Psoas muscle (tissue), 8 donors: ENCODE results near the gene RSU1. TPM values are rescaled to one million over a fixed set of nuclear protein-coding genes. Genes with fewer than 3 reads are reported as not detected.

Experiments used
- ATAC-seq, 4 donors: fragments of 200-7000 bp; cut with Tn5 transposase; one replicate each; pipeline ENCODE4 v1.9.1; 2020; ENCODE audit warnings: moderate library complexity in 3 of 4, mild to moderate bottlenecking in 2 of 4
- DNase-seq, 2 donors: peaks; one replicate each; pipeline ENCODE4 v3.0.0-alpha.2; 2020
- H3K27ac ChIP-seq: fragments of 200-600 bp; one replicate; pipeline ENCODE4 v1.8.0; 2022
- H3K27me3 ChIP-seq, 3 donors: fragments of 200-600 bp in 1 of 3; one replicate each; pipeline versions ENCODE4 v1.6.1 to v1.8.0; 2013 to 2022; ENCODE audit warnings: low read length in 2 of 3, mild to moderate bottlenecking in 2 of 3, moderate library complexity in 1 of 3; ENCODE audit not compliant: insufficient read depth in 3 of 3
- H3K36me3 ChIP-seq, 2 donors: fragments of 200-600 bp in 1 of 2; one replicate each; pipeline versions ENCODE4 v1.6.1 to v1.8.0; 2013 to 2022; ENCODE audit warnings: low read depth in 1 of 2, mild to moderate bottlenecking in 1 of 2, moderate library complexity in 1 of 2; ENCODE audit not compliant: insufficient read depth in 1 of 2
- H3K4me1 ChIP-seq: fragments of 200-600 bp; one replicate; pipeline ENCODE4 v1.8.0; 2022
- H3K4me3 ChIP-seq: fragments of 200-600 bp; one replicate; pipeline ENCODE4 v1.8.0; 2022; ENCODE audit warnings: mild to moderate bottlenecking
- H3K9me3 ChIP-seq: fragments of 200-600 bp; one replicate; pipeline ENCODE4 v1.8.0; 2022
- WGBS, 3 donors: extraction: QIAGEN DNeasy Blood & Tissue Kit; methylation state at CpG; one replicate each; pipeline versions ENCODE4 v1.1.6 to v1.1.7; 2013; 5-methylcytosine and 5-hydroxymethylcytosine counted together
- intact Hi-C, 2 donors: fragments of 100-400 bp; cut with DNase I; formaldehyde crosslinking; loops; one replicate each; pipeline versions ENCODE4 v1.11.0 to v1.14.2; 2022
- polyA plus RNA-seq, 3 donors: library from polyadenylated mRNA; stranded (reverse); fragments of 200-250 nt; gene quantifications; one replicate each; pipeline ENCODE4 v1.2.3, GENCODE V29; 2013
- total RNA-seq, 4 donors: library from RNA; stranded (reverse); fragmentation: NEBNext Ultra II Directional in 2 of 4; extraction: Animal tissue kit (Norgen Biotek cat#: 25700) in 2 of 4; gene quantifications; one replicate each; pipeline versions ENCODE4 v1.2.1 to v1.2.4, GENCODE V29; 2021 to 2023
- TF ChIP-seq, protein P1 (sequence below): fragments of 200-600 bp; IDR thresholded peaks from one replicate; pipeline ENCODE4 v1.8.0; 2022; ENCODE audit warnings: antibody characterized with exemption
- donor health status: healthy with polysubstance abuse.
- donor health status: DM: no; HTN: no; CAD: no; lungs with moderate emphysema.
- donor health status: Bipolar disorder and iron deficiency.
- donor health status: healthy.
- donor health status: DM: yes; HTN: yes; CAD: no.
- donor health status: DM: no; HTN: no; CAD: no.
- donor health status: DM: no; HTN: no; CAD: no.
- donor health status: DM: yes; HTN: yes; CAD: no.

The RSU1 gene
- total and polyA plus RNA-seq, 7 donors: 19.7 to 43.2 (median 29.0) TPM

DNA sequence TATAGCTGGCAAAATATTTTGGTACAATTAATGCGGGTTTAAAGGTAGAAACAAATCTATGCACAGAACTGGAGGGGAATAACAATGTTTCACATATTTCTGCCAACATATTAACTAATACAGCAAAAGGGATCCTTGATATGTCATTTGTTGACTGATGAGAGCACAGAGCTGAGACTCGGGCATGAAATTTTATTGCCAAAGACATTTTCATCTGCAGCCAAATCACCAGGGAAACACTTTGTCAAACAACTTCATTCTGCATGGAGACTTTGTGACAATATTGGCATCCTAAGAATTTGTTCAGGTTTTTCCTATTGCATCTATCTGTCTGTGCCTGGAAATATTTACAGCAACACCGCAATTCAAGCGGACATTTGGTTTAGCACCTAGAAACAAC is 177.8 kb downstream of the RSU1 start:
- intact Hi-C loops: no loop called here
- ATAC-seq: no peak
- H3K27me3 ChIP-seq: no peaks in the 10 kb centered on the region
- DNase-seq: no peak
- no peaks in the 10 kb centered on the region for H3K36me3 ChIP-seq
- no peak overlapping the region for H3K27ac ChIP-seq
- H3K4me1 ChIP-seq: no peaks in the 10 kb centered on the region
- TF ChIP-seq, protein P1, sequence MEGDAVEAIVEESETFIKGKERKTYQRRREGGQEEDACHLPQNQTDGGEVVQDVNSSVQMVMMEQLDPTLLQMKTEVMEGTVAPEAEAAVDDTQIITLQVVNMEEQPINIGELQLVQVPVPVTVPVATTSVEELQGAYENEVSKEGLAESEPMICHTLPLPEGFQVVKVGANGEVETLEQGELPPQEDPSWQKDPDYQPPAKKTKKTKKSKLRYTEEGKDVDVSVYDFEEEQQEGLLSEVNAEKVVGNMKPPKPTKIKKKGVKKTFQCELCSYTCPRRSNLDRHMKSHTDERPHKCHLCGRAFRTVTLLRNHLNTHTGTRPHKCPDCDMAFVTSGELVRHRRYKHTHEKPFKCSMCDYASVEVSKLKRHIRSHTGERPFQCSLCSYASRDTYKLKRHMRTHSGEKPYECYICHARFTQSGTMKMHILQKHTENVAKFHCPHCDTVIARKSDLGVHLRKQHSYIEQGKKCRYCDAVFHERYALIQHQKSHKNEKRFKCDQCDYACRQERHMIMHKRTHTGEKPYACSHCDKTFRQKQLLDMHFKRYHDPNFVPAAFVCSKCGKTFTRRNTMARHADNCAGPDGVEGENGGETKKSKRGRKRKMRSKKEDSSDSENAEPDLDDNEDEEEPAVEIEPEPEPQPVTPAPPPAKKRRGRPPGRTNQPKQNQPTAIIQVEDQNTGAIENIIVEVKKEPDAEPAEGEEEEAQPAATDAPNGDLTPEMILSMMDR: no peak
- WGBS, 3 donors: 70 to 81% (median 75%) methylated on average over 4 of the region's 4 CpGs
- no peak overlapping the region for H3K4me3 ChIP-seq
- no peaks in the 10 kb centered on the region for H3K9me3 ChIP-seq

DNA sequence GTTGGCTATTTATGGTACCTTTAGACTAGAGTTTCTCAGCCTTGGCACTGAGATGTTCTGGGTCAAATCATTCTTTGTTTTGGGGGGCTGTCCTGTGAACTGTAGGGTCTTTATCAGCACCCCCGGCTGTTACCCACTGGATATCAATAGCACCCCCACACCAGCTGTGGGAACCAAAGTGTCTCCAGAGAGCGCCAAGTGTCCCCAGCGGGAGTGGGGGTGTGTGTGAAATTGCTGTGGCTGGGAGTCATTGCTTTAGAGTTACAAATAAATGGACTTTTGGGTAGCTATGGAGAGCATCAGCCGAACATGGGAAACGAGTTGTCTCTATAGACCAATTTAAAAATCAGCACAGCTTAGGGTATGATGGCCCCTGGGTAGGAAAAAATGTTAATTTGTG is 184.2 kb downstream of the RSU1 start:
- H3K9me3 ChIP-seq: no peaks in the 10 kb centered on the region
- intact Hi-C loops: no loop called here

DNA sequence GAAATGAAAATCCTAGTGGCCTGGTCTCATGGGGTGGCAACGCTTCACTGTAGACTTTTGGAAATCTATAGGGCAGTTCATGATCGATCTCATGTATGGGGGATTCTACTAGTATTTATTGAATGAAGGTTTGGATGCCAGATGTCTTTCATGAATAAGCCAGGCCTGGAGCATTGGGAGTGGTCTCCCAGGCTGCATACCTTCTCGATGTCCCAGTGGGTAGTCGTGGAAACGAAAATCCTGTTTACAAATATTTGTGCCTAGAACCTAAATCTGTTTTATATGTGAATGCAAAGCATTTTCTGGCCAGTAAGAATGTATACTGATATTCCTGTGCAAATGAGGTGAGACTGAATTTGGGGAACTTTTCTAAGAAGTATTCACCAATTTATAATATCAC is 190.5 kb downstream of the RSU1 start:
- no peaks in the 10 kb centered on the region for H3K27me3 ChIP-seq
- no peak for DNase-seq

More for the DNA sequence above, 184.2 kb downstream of the RSU1 start:
- 92 to 93% (median 92%) methylated on average over 5 of the region's 5 CpGs for WGBS, 3 donors
- no peak overlapping the region for H3K27ac ChIP-seq
- H3K36me3 ChIP-seq: no peaks in the 10 kb centered on the region
- no peaks in the 10 kb centered on the region for H3K27me3 ChIP-seq
- DNase-seq (no peak), ATAC-seq (no peak)
- H3K4me3 ChIP-seq: no peak overlapping the region
- no peaks in the 10 kb centered on the region for H3K4me1 ChIP-seq
- TF ChIP-seq, protein P1: no peak

DNA sequence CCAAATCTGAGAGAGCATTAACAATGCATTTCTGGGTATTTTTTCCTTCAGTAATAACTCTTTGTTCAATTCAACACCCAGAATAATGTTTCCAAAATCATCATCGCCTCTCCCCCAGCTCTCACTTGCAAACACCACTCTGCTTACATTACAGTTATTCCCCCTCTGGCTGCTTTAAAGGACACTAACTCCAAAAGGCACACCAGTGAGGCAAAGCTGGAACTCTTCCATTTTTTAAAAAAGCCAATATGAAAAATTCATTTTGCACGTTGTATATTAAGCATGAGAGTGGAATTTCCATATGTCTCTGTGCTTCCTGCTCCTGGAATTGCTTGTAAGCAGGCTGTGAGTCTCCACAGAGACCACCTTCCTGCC is 204.3 kb downstream of the RSU1 start:
- Histone ChIP-seq H3K4me3 (no peak overlapping the region), H3K9me3 (peaks cover 2% of the 10 kb centered on the region), H3K36me3 (no peaks in the 10 kb centered on the region), H3K27ac (no peak overlapping the region), H3K4me1 (no peaks in the 10 kb centered on the region), H3K27me3 (no peaks in the 10 kb centered on the region)
- intact Hi-C loops: no loop called here
- no peak for DNase-seq
- no peak for ATAC-seq
- WGBS, 3 donors: 74 to 78% (median 75%) methylated on average over 2 of the region's 2 CpGs
- TF ChIP-seq, protein P1: no peak

More for the DNA sequence above, 190.5 kb downstream of the RSU1 start:
- Histone ChIP-seq H3K9me3 (no peaks in the 10 kb centered on the region), H3K36me3 (no peaks in the 10 kb centered on the region), H3K4me3 (no peak overlapping the region), H3K27ac (no peak overlapping the region), H3K4me1 (no peaks in the 10 kb centered on the region)
- TF ChIP-seq, protein P1: no peak
- no peak for ATAC-seq
- intact Hi-C loops: no loop called here
- 74 to 82% (median 76%) methylated on average over 5 of the region's 5 CpGs for WGBS, 3 donors
